H1 (cell line): ENCODE results near the gene STAU1. TPM values are rescaled to one million over a fixed set of nuclear protein-coding genes. Genes with fewer than 3 reads are reported as not detected.

ENCODE experiments used
- CTCF ChIA-PET: fragments of 300-600 bp; sonication (Branson Sonifier 250); formaldehyde crosslinking; loops from one replicate; lab custom pipeline; 2021; ENCODE audit not compliant: partially characterized antibody; lab: Charles Lee
- POLR2A ChIA-PET: fragments of 300-600 bp; sonication (Branson Sonifier 250); formaldehyde crosslinking; loops from one replicate; lab custom pipeline; 2021; ENCODE audit warnings: inconsistent platforms; ENCODE audit not compliant: partially characterized antibody; lab: Charles Lee
- DNase-seq, 2 experiments: peaks; one replicate each; pipeline versions ENCODE4 v3.0.0 to v3.0.0-alpha.2; 2010 to 2022; ENCODE audit warnings: low spot score in 2 of 2, low read depth in 1 of 2, mixed read lengths in 1 of 2
- FAIRE-seq: peaks from 2 replicates; lab custom pipeline; 2011; peaks lifted over from hg19 to GRCh38; lab: Jason Lieb, UNC
- H2AFZ ChIP-seq: 2 replicates; pipeline ENCODE4 v1.8.1; 2012; ENCODE audit warnings: low read length, inconsistent platforms
- H2AK5ac ChIP-seq: 2 replicates; pipeline ENCODE4 v1.6.1; 2013; ENCODE audit warnings: low read depth, low read length
- H2BK120ac ChIP-seq: replicated peaks from 2 replicates; pipeline ENCODE3; 2013; ENCODE audit warnings: low read depth, low read length, inconsistent platforms
- H2BK12ac ChIP-seq: 2 replicates; pipeline ENCODE4 v1.6.1; 2013; ENCODE audit warnings: low read depth, low read length
- H2BK15ac ChIP-seq: 2 replicates; pipeline ENCODE4 v1.6.1; 2013; ENCODE audit warnings: low read length
- H2BK20ac ChIP-seq: 2 replicates; pipeline ENCODE4 v1.6.1; 2013; ENCODE audit warnings: low read length
- H2BK5ac ChIP-seq: 2 replicates; pipeline ENCODE4 v1.6.1; 2013; ENCODE audit warnings: low read depth, low read length
- H3K14ac ChIP-seq: 2 replicates; pipeline ENCODE4 v1.6.1; 2013; ENCODE audit warnings: inconsistent platforms; ENCODE audit not compliant: insufficient read length
- H3K18ac ChIP-seq: 2 replicates; pipeline ENCODE4 v1.6.1; 2013; ENCODE audit warnings: low read length; ENCODE audit errors: extremely low read depth
- H3K23ac ChIP-seq: 2 replicates; pipeline ENCODE4 v1.6.1; 2013; ENCODE audit warnings: inconsistent platforms; ENCODE audit not compliant: insufficient read length
- H3K23me2 ChIP-seq: 2 replicates; pipeline ENCODE4 v1.6.1; 2013; ENCODE audit warnings: low read depth, low read length
- H3K27ac ChIP-seq: 2 replicates; pipeline ENCODE4 v1.6.1; 2011; ENCODE audit warnings: low read depth, low read length, inconsistent platforms
- H3K27me3 ChIP-seq, 4 experiments: replicated peaks in 1 of 4; 1 replicate in 1 of 4; 2 replicates in 3 of 4; pipeline versions ENCODE4 v1.6.1 to v1.8.1; 2011 to 2013; ENCODE audit warnings: low read length in 3 of 4, mild to moderate bottlenecking in 3 of 4, inconsistent platforms in 2 of 4, mixed read lengths in 2 of 4, moderate library complexity in 1 of 4; ENCODE audit not compliant: control insufficient read depth in 3 of 4, insufficient read depth in 3 of 4; ENCODE audit errors: extremely low read depth in 1 of 4
- H3K36me3 ChIP-seq, 4 experiments: 2 replicates each; pipeline versions ENCODE4 v1.6.1 to v1.8.1; 2011 to 2013; ENCODE audit warnings: mild to moderate bottlenecking in 4 of 4, low read length in 3 of 4, moderate library complexity in 2 of 4, control low read depth in 1 of 4, inconsistent platforms in 1 of 4; ENCODE audit not compliant: insufficient read depth in 4 of 4, control insufficient read depth in 2 of 4
- H3K4ac ChIP-seq: replicated peaks from 2 replicates; pipeline ENCODE3; 2013; ENCODE audit warnings: low read length, low read depth, mixed read lengths, inconsistent platforms; ENCODE audit not compliant: insufficient read length
- H3K4me1 ChIP-seq, 4 experiments: replicated peaks in 1 of 4; 1 replicate in 1 of 4; 2 replicates in 3 of 4; pipeline versions ENCODE4 v1.6.1 to v1.8.1; 2011 to 2013; ENCODE audit warnings: low read length in 3 of 4, inconsistent platforms in 2 of 4, mixed read lengths in 1 of 4; ENCODE audit not compliant: insufficient read depth in 4 of 4, control insufficient read depth in 3 of 4
- H3K4me2 ChIP-seq, 2 experiments: 2 replicates each; pipeline versions ENCODE4 v1.6.1 to v1.8.1; 2011 to 2013; ENCODE audit warnings: low read depth in 2 of 2, low read length in 2 of 2, control low read depth in 1 of 2, inconsistent platforms in 1 of 2, mild to moderate bottlenecking in 1 of 2; ENCODE audit not compliant: insufficient read depth in 1 of 2
- H3K4me3 ChIP-seq, 4 experiments: fragments of 200-600, 300-600 bp in 1 of 4; sonication (generic), shearing (Covaris generic), sonication (Bioruptor Twin) in 1 of 4; 2 replicates each; pipeline versions ENCODE4 v1.5.1 to v1.8.1; 2011 to 2016; ENCODE audit warnings: low read length in 4 of 4, low read depth in 3 of 4, control low read depth in 2 of 4, inconsistent platforms in 2 of 4, mild to moderate bottlenecking in 2 of 4, mixed read lengths in 1 of 4, moderate library complexity in 1 of 4; ENCODE audit not compliant: insufficient read depth in 2 of 4; ENCODE audit errors: extremely low read depth in 1 of 4
- H3K56ac ChIP-seq: replicated peaks from 2 replicates; pipeline ENCODE3; 2013; ENCODE audit warnings: low read depth, mild to moderate bottlenecking, mixed read lengths, low read length, inconsistent platforms; ENCODE audit not compliant: insufficient read length
- H3K79me1 ChIP-seq: 2 replicates; pipeline ENCODE4 v1.6.1; 2013; ENCODE audit warnings: low read depth, low read length, control low read depth
- H3K79me2 ChIP-seq, 2 experiments: 2 replicates each; pipeline versions ENCODE4 v1.6.1 to v1.8.1; 2012 to 2013; ENCODE audit warnings: low read length in 2 of 2, mild to moderate bottlenecking in 2 of 2, inconsistent platforms in 1 of 2; ENCODE audit not compliant: insufficient read depth in 2 of 2, control insufficient read depth in 1 of 2
- H3K9ac ChIP-seq, 4 experiments: replicated peaks in 1 of 4; 1 replicate in 1 of 4; 2 replicates in 3 of 4; pipeline versions ENCODE4 v1.6.1 to v1.8.1; 2011 to 2013; ENCODE audit warnings: low read depth in 3 of 4, low read length in 3 of 4, control low read depth in 2 of 4, mild to moderate bottlenecking in 2 of 4, moderate library complexity in 2 of 4, inconsistent platforms in 1 of 4; ENCODE audit errors: extremely low read depth in 1 of 4
- H3K9me3 ChIP-seq, 2 experiments: 2 replicates each; pipeline versions ENCODE4 v1.6.1 to v1.8.1; 2012 to 2013; ENCODE audit warnings: mild to moderate bottlenecking in 2 of 2, moderate library complexity in 2 of 2, control low read depth in 1 of 2, inconsistent platforms in 1 of 2, low read depth in 1 of 2, low read length in 1 of 2, mixed read lengths in 1 of 2; ENCODE audit not compliant: insufficient read depth in 2 of 2
- H4K20me1 ChIP-seq, 2 experiments: replicated peaks in 1 of 2; 2 replicates each; pipeline versions ENCODE3 to v1.8.1; 2011 to 2013; ENCODE audit warnings: inconsistent platforms in 2 of 2, low read length in 2 of 2, mild to moderate bottlenecking in 1 of 2; ENCODE audit not compliant: insufficient read depth in 2 of 2, control insufficient read depth in 1 of 2
- H4K5ac ChIP-seq: 2 replicates; pipeline ENCODE4 v1.6.1; 2013; ENCODE audit warnings: low read length, low read depth, mixed read lengths, inconsistent platforms; ENCODE audit not compliant: insufficient read length
- H4K8ac ChIP-seq: 2 replicates; pipeline ENCODE4 v1.8.0; 2013; ENCODE audit warnings: mild to moderate bottlenecking, moderate library complexity, low read length, inconsistent platforms; ENCODE audit not compliant: insufficient read depth; ENCODE audit errors: extremely low read depth
- H4K91ac ChIP-seq: replicated peaks from 2 replicates; pipeline ENCODE3; 2013; ENCODE audit warnings: low read length, mixed read lengths, inconsistent platforms; ENCODE audit not compliant: insufficient read length
- ATF2 ChIP-seq: IDR thresholded peaks from 2 replicates; pipeline ENCODE4 v1.6.1; 2012; ENCODE audit warnings: low read length, inconsistent platforms
- CBX8 ChIP-seq: fragments of 300-800, 300-1000 bp; sonication (generic); IDR thresholded peaks from 2 replicates; pipeline ENCODE4 v1.7.1; 2016; ENCODE audit warnings: low read depth, low read length, borderline replicate concordance
- FOSL1 ChIP-seq: IDR thresholded peaks from 2 replicates; pipeline ENCODE4 v1.6.1; 2011; ENCODE audit warnings: mild to moderate bottlenecking, low read depth, low read length, moderate library complexity; ENCODE audit not compliant: insufficient read depth
- MAX ChIP-seq: IDR thresholded peaks from 2 replicates; pipeline ENCODE4 v1.6.1; 2012; ENCODE audit warnings: inconsistent platforms
- POLR2AphosphoS5 ChIP-seq: IDR thresholded peaks from 2 replicates; pipeline ENCODE4 v1.6.1; 2011; ENCODE audit warnings: low read depth, low read length
- SP2 ChIP-seq: IDR thresholded peaks from 2 replicates; pipeline ENCODE4 v1.6.1; 2012; ENCODE audit warnings: mild to moderate bottlenecking, low read length, inconsistent platforms
- WGBS, 2 experiments: shearing (Covaris generic) in 1 of 2; methylation state at CpG; one replicate each; pipeline versions ENCODE4 v1.1.6 to v1.1.7; 2013 to 2015; ENCODE audit warnings: low lambda C conversion rate in 2 of 2, mixed read lengths in 2 of 2, inconsistent platforms in 1 of 2, low coverage in 1 of 2, missing lambda C conversion rate in 1 of 2; ENCODE audit not compliant: insufficient replicate concordance in 2 of 2, insufficient coverage in 1 of 2, insufficient read length in 1 of 2; ENCODE audit errors: extremely low coverage in 1 of 2, missing lambda C conversion rate in 1 of 2; 5-methylcytosine and 5-hydroxymethylcytosine counted together
- polyA plus RNA-seq, 7 experiments: library from polyadenylated mRNA; depleted of rRNA in 3 of 7; stranded (reverse) in 5 of 7; unstranded in 2 of 7; fragments of >200 nt in 5 of 7; fragments of 200-250 nt in 2 of 7; gene quantifications; 1 replicate in 5 of 7; 2 replicates in 1 of 7; 4 replicates in 1 of 7; pipeline versions ENCODE4 v1.2.1 to v1.2.3, GENCODE V29; 2011 to 2013; ENCODE audit warnings: missing spikeins in 2 of 7, mixed read lengths in 2 of 7
- total RNA-seq: library from RNA; stranded (reverse); fragmentation: NEBNext Ultra II Directional; extraction: Animal tissue kit (Norgen Biotek cat#: 25700); gene quantifications from 2 replicates; pipeline ENCODE4 v1.2.1, GENCODE V29; 2021

STAU1 gene
- total and polyA plus RNA-seq, 2 of the 8 experiments (the other 6 are each of a cell fraction or from before 2014, with no cell fraction given), result 41.4 to 107 TPM

DNA sequence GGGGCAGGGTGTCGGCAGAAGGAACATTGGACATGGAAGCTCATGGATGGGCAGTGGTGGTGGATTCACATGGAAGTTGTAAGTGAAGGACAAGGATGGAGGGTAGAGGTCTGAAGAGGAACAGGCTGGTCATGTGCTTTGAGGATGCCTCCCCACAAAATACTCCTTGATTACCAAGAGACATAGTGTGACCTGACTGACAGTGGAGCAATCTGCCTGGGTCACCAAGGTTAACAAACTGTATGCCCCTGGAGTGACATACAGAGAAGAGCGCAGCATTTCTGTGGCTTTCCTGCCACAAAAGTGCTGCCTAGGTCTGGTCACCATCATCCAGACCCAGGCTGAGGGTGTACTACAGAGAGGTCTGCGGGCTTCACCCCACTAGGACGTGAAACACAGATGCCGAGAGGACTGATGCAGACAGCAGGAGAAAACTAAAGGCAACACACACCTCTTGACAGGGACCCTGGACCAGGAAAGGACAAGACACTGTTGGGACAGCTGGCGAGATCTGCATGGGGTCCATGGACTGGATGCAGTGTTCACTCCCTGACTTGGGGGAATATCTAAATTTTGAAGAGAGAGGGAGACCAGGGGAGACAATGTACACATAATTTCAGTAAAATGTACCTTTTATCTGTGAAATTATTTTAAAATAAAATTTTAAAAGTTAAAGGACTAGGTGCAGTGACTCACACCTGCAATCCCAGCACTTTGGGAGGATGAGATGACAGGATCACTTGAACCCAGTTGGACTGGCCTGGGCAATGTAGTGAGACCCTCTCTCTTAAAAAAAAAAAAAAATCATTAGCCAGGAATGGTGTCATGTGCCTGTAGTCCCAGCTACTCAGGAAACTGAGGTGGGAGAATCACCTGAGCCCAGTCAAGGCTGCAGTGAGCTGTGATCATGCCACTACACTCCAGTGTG is 77.1 kb downstream of the STAU1 start:
- Histone ChIP-seq H2BK120ac (no peak overlapping the region), H3K79me1 (no peaks in the 10 kb centered on the region), H3K4me1 (no peaks in the 10 kb centered on the region), H3K56ac (no peak overlapping the region), H3K4ac (no peak overlapping the region), H3K23ac (no peak overlapping the region), H3K14ac (no peak overlapping the region), H2BK5ac (no peak overlapping the region), H4K5ac (no peak overlapping the region), H2BK15ac (no peak overlapping the region), H3K18ac (no peak overlapping the region), H3K79me2 (no peaks in the 10 kb centered on the region), H2BK20ac (no peak overlapping the region), H2BK12ac (no peak overlapping the region), H4K91ac (no peak overlapping the region), H2AK5ac (no peak overlapping the region), H3K36me3 (peaks cover 2 to 25% (median 16%) of the 10 kb centered on the region in 4 experiments; a peak in 6 of 8 replicates), H4K8ac (no peak overlapping the region), H3K4me2 (no peak overlapping the region), H3K27ac (no peak overlapping the region), H3K27me3 (no peaks in the 10 kb centered on the region), H3K9ac (no peak overlapping the region), H3K4me3 (no peak overlapping the region), H3K23me2 (no peaks in the 10 kb centered on the region), H2AFZ (no peak overlapping the region), H4K20me1 (no peaks in the 10 kb centered on the region), H3K9me3 (no peaks in the 10 kb centered on the region)
- ChIA-PET CTCF (interaction anchor here (0.6 to 1.0 kb wide), 2 partner anchors 22 to 74 kb away, joined by 3 to 6 read pairs; no protein-coding TSS in a partner anchor), POLR2A (interaction anchor here (0.6 to 1.5 kb wide), 9 partner anchors 9 to 383 kb away, joined by 3 to 4 read pairs (median 3); partner anchors contain the start of genes CSE1L and ZNFX1)
- whole genome bisulfite sequencing, 2 experiments, result 94% methylated on average over 6 of the region's 6 CpGs; no CpG with 5 or more reads in 1 of the 2 experiments
- no peak for FAIRE-seq
- TF ChIP-seq SP2 (no peak), CBX8 (no peak), MAX (no peak), FOSL1 (no peak), ATF2 (no peak), POLR2AphosphoS5 (0 out of 2 replicates have a peak, but pooled peaks have one; percentile 16)
- DNase-seq, result no peak
